ENCODE results near the gene SPTBN5.

SPTBN5 gene

DNA sequence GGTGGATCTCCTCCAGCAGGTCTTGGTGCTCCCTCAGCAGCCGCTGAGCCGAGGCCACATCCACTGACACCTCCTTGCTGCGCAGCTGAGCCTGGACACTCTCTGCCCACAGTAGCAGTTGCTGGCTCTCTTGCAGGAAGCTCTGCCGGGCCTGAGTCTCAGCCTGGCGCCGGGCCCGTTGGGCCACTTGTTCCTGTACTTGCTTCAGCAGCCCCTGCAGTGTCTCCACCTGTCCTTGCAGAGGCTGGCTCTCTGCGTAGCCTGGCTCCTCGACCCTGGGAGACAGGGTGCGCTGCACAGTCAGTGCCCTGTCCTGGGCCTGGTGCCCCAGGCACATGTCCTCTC, 15.5 kb downstream of the SPTBN5 start:
- TF ChIP-seq, protein P1, sequence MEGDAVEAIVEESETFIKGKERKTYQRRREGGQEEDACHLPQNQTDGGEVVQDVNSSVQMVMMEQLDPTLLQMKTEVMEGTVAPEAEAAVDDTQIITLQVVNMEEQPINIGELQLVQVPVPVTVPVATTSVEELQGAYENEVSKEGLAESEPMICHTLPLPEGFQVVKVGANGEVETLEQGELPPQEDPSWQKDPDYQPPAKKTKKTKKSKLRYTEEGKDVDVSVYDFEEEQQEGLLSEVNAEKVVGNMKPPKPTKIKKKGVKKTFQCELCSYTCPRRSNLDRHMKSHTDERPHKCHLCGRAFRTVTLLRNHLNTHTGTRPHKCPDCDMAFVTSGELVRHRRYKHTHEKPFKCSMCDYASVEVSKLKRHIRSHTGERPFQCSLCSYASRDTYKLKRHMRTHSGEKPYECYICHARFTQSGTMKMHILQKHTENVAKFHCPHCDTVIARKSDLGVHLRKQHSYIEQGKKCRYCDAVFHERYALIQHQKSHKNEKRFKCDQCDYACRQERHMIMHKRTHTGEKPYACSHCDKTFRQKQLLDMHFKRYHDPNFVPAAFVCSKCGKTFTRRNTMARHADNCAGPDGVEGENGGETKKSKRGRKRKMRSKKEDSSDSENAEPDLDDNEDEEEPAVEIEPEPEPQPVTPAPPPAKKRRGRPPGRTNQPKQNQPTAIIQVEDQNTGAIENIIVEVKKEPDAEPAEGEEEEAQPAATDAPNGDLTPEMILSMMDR (conservative IDR thresholded peaks at IDR 0.05; ENCODE audit: low read length): no peak
- no peak for TF ChIP-seq EZH2phosphoT487 (IDR thresholded peaks at IDR 0.05; ENCODE audit: borderline replicate concordance)
- no peaks in the 10 kb centered on the region for H3F3A ChIP-seq (ENCODE audit: low read depth)

DNA sequence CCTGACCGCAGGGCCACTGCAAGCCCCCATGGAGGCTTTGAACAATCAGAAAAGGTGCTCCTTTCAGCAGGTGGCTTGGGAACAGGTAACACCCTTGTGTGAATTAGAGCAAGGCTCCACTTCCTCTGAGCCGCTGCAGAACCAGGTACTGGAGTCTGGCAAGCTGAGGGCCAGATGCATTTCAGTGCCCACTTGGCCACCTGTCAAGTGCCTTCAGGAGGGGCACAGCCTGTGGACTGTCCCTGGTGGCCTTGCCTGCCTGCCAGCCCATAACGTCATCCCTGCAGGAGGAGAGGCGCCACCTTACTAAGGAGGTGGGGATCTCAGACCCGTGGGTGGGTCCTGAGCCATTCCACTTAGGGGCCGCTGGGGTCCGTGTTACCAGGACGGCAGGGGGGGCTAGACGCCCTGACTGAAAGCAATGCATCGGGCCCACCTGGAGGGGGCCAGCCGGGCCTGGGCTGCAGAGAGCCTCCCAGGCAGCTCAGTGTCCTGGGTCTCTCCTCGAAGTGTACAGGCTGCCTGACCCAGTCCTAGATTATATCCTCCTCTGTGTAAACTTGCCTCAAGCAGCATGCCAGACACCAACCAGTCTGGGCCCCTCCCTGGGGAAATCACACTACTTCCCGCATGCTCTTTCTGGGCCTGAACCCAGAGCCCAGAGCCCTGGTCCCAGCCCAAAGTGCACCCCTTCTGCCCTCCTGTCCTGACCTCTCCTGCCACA, 16.1 kb downstream of the SPTBN5 start:
- Histone ChIP-seq H3K9me2 (replicated peaks; ENCODE audit: low read depth, low read length) (no peaks in the 10 kb centered on the region), H3K9ac (ENCODE audit: low read depth, low read length, poor library complexity, severe bottlenecking) (no peak overlapping the region), H3K27me3 (ENCODE audit: insufficient read depth, low read length, poor library complexity, severe bottlenecking) (no peaks in the 10 kb centered on the region), H3K9me3 (ENCODE audit: insufficient read depth, low read depth, low read length) (no peaks in the 10 kb centered on the region), H3K4me3 (ENCODE audit: low read length, poor library complexity, severe bottlenecking) (no peak overlapping the region), H3K4me1 (ENCODE audit: insufficient read depth, low read length, poor library complexity, severe bottlenecking) (peaks cover under 1% of the 10 kb centered on the region), H3K36me3 (ENCODE audit: insufficient read depth, low read length) (no peaks in the 10 kb centered on the region), H3K4me2 (ENCODE audit: low read depth, low read length, poor library complexity, severe bottlenecking) (no peak overlapping the region), H3K79me2 (ENCODE audit: insufficient read depth, low read length) (no peaks in the 10 kb centered on the region), H4K20me1 (ENCODE audit: insufficient read depth, low read length, poor library complexity, severe bottlenecking) (no peaks in the 10 kb centered on the region), H2AFZ (ENCODE audit: low read length) (no peak overlapping the region), H3F3A (ENCODE audit: low read depth) (no peaks in the 10 kb centered on the region)
- TF ChIP-seq, protein P1 (conservative IDR thresholded peaks at IDR 0.05; ENCODE audit: low read length): no peak
- TF ChIP-seq EZH2phosphoT487 (IDR thresholded peaks at IDR 0.05; ENCODE audit: borderline replicate concordance): no peak

More for the DNA sequence above, 15.5 kb downstream of the SPTBN5 start:
- no peak overlapping the region for H3K9ac ChIP-seq (ENCODE audit: low read depth, low read length, poor library complexity, severe bottlenecking)
- no peaks in the 10 kb centered on the region for H3K79me2 ChIP-seq (ENCODE audit: insufficient read depth, low read length)
- H4K20me1 ChIP-seq (ENCODE audit: insufficient read depth, low read length, poor library complexity, severe bottlenecking): no peaks in the 10 kb centered on the region
- H3K9me3 ChIP-seq (ENCODE audit: insufficient read depth, low read depth, low read length): no peaks in the 10 kb centered on the region
- H3K4me2 ChIP-seq (ENCODE audit: low read depth, low read length, poor library complexity, severe bottlenecking): no peak overlapping the region
- H3K4me1 ChIP-seq (ENCODE audit: insufficient read depth, low read length, poor library complexity, severe bottlenecking): peaks cover 5% of the 10 kb centered on the region
- H3K27me3 ChIP-seq (ENCODE audit: insufficient read depth, low read length, poor library complexity, severe bottlenecking): no peaks in the 10 kb centered on the region
- no peak overlapping the region for H3K4me3 ChIP-seq (ENCODE audit: low read length, poor library complexity, severe bottlenecking)
- H3K9me2 ChIP-seq (replicated peaks; ENCODE audit: low read depth, low read length): no peaks in the 10 kb centered on the region
- H2AFZ ChIP-seq (ENCODE audit: low read length): no peak overlapping the region
- H3K36me3 ChIP-seq (ENCODE audit: insufficient read depth, low read length): no peaks in the 10 kb centered on the region

GRCh38 chr15:41876689-41877088, 17.2 kb downstream of the SPTBN5 start:
- Histone ChIP-seq H3K9me2 (replicated peaks; ENCODE audit: low read depth, low read length) (no peaks in the 10 kb centered on the region), H3K36me3 (ENCODE audit: insufficient read depth, low read length) (no peaks in the 10 kb centered on the region), H3K27me3 (ENCODE audit: insufficient read depth, low read length, poor library complexity, severe bottlenecking) (no peaks in the 10 kb centered on the region), H3K4me1 (ENCODE audit: insufficient read depth, low read length, poor library complexity, severe bottlenecking) (no peaks in the 10 kb centered on the region), H3K9ac (ENCODE audit: low read depth, low read length, poor library complexity, severe bottlenecking) (no peak overlapping the region), H4K20me1 (ENCODE audit: insufficient read depth, low read length, poor library complexity, severe bottlenecking) (no peaks in the 10 kb centered on the region), H3K4me3 (ENCODE audit: low read length, poor library complexity, severe bottlenecking) (no peak overlapping the region), H3F3A (ENCODE audit: low read depth) (no peaks in the 10 kb centered on the region), H3K79me2 (ENCODE audit: insufficient read depth, low read length) (no peaks in the 10 kb centered on the region), H3K9me3 (ENCODE audit: insufficient read depth, low read depth, low read length) (no peaks in the 10 kb centered on the region), H3K4me2 (ENCODE audit: low read depth, low read length, poor library complexity, severe bottlenecking) (no peak overlapping the region), H2AFZ (ENCODE audit: low read length) (no peak overlapping the region)
- TF ChIP-seq EZH2phosphoT487 (IDR thresholded peaks at IDR 0.05; ENCODE audit: borderline replicate concordance): no peak
- TF ChIP-seq, protein P1 (conservative IDR thresholded peaks at IDR 0.05; ENCODE audit: low read length): no peak

Data from Loucy (cell line).